ENCODE data around the gene CNTNAP1.

- TF ChIP-seq CTCF (IDR thresholded peaks at IDR 0.05) (no peak), ZFX (IDR thresholded peaks at IDR 0.05; ENCODE audit: borderline replicate concordance) (no peak)
Measured at GRCh38 chr17:42677012-42677857, 5.1 kb upstream of the CNTNAP1 start.

Data from 22Rv1 (cell line).